ENCODE measurements around the gene PMS2. TPM values are rescaled to one million over a fixed set of nuclear protein-coding genes. Genes with fewer than 3 reads are reported as not detected.

PMS2 gene, protein sequence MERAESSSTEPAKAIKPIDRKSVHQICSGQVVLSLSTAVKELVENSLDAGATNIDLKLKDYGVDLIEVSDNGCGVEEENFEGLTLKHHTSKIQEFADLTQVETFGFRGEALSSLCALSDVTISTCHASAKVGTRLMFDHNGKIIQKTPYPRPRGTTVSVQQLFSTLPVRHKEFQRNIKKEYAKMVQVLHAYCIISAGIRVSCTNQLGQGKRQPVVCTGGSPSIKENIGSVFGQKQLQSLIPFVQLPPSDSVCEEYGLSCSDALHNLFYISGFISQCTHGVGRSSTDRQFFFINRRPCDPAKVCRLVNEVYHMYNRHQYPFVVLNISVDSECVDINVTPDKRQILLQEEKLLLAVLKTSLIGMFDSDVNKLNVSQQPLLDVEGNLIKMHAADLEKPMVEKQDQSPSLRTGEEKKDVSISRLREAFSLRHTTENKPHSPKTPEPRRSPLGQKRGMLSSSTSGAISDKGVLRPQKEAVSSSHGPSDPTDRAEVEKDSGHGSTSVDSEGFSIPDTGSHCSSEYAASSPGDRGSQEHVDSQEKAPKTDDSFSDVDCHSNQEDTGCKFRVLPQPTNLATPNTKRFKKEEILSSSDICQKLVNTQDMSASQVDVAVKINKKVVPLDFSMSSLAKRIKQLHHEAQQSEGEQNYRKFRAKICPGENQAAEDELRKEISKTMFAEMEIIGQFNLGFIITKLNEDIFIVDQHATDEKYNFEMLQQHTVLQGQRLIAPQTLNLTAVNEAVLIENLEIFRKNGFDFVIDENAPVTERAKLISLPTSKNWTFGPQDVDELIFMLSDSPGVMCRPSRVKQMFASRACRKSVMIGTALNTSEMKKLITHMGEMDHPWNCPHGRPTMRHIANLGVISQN
- polyA plus RNA-seq (2011; rRNA removed) (16.3 and 19.9 TPM in 2 replicates), polyA plus RNA-seq (2017; fragmentation: RNase III; extraction: RNeasy Plus Mini Kit Qiagen cat#74134 plus additional on column Dnase treatment) (14.5 to 14.7 TPM (median 14.7 TPM) in 3 replicates), polyA minus RNA-seq (2011; rRNA and poly(A)+ RNA removed) (14.2 and 16.5 TPM in 2 replicates)
- 5.9 and 6.0 TPM in 2 replicates for polyA plus RNA-seq (2012; cell fraction: cytosol; rRNA removed)
- 4.5 and 6.6 TPM in 2 replicates for polyA plus RNA-seq (2012; cell fraction: nucleus; rRNA removed)

DNA sequence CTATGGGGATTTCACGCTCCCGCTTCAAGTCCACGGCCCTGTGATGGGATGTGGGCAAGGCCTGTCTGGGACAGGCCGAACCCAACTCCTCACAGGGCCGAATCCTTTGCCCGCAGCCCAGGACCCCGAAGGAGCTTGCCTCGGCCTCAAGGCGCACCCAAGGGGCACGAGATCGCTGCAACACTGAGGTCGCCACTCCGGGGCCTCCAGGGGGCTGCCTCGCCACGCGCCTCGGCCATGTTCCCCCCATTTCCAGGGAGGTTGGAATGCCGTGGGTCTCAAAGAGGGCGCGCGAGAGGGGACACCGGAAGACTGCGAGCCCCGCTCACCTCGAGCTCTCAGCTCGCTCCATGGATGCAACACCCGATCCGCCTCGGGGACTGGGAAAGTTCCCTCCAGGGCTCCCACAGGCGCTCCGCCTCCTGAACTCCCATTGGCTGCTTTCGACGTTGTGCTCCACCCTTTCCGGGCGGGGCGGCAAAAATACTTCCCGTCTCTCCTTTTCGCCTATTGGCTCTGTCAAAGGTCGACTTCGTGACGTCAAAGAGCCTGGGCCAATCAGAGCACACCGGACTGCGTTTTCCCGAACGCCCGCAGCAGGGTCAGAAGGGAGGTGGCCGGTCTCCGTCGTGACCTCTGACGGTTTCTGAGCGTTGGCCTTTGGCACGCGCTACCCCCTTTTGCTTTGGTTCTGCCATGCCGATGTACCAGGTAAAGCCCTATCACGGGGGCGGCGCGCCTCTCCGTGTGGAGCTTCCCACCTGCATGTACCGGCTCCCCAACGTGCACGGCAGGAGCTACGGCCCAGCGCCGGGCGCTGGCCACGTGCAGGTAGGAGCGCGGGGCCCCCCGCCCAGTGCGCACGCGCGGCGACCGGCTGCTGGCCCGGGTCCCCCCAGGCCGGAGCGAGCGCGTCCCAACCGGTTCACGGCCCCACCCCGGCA lies at the start of gene PMS2, which contains the start of gene AIMP2:
TSS of gene PMS2 (minus strand) at position 382 of the 944 bp plus-strand sequence. CDS start at position 352, 30 bp downstream.
TSS of gene AIMP2 (plus strand) at position 605 of the 944 bp plus-strand sequence. CDS start at position 697, 92 bp downstream.
- peak within 1 kb of the TSS; percentile 95 for H3K4me2 ChIP-seq
- 1% methylated on average over 38 of the region's 84 CpGs for WGBS (ENCODE audit: missing lambda C conversion rate)
- H3K27ac ChIP-seq: peak within 1 kb of the TSS; percentile 86 to 95
- FAIRE-seq (no peak), DNase-seq (ENCODE audit: low read depth in 1 of 2, low spot score in 1 of 2) (peak; percentile 96 to 99), ATAC-seq (peak; percentile 97 to 99)
- peak within 1 kb of the TSS; percentile 71 for H3K4me3 ChIP-seq
- H3K4me1 ChIP-seq: peaks cover 32% of the 10 kb centered on the region; the same call in 2 of the 3 replicates
- CTCF ChIA-PET: interaction anchor here (0.7 to 2.4 kb wide), 6 partner anchors 10 to 272 kb away, joined by 3 to 18 read pairs (median 4); no protein-coding TSS in a partner anchor
- no peaks in the 10 kb centered on the region for H3K9me3 ChIP-seq
- POLR2A ChIA-PET: interaction anchor here (0.5 to 2.8 kb wide), 9 partner anchors 10 to 439 kb away, joined by 3 to 24 read pairs (median 4); partner anchors contain the start of gene DAGLB
- TF ChIP-seq TFCP2L1 (CRISPR knock-in tag; IDR thresholded peaks at IDR 0.05): peak; percentile 93
- no peak for TF ChIP-seq EHMT2 (IDR thresholded peaks at IDR 0.05; ENCODE audit: low read depth)
- TF ChIP-seq ZC3H11A (IDR thresholded peaks at IDR 0.05): no peak
- TF ChIP-seq NFE2L2 (conservative IDR thresholded peaks at IDR 0.05; ENCODE audit: low read length): no peak
- TF ChIP-seq, protein P1, sequence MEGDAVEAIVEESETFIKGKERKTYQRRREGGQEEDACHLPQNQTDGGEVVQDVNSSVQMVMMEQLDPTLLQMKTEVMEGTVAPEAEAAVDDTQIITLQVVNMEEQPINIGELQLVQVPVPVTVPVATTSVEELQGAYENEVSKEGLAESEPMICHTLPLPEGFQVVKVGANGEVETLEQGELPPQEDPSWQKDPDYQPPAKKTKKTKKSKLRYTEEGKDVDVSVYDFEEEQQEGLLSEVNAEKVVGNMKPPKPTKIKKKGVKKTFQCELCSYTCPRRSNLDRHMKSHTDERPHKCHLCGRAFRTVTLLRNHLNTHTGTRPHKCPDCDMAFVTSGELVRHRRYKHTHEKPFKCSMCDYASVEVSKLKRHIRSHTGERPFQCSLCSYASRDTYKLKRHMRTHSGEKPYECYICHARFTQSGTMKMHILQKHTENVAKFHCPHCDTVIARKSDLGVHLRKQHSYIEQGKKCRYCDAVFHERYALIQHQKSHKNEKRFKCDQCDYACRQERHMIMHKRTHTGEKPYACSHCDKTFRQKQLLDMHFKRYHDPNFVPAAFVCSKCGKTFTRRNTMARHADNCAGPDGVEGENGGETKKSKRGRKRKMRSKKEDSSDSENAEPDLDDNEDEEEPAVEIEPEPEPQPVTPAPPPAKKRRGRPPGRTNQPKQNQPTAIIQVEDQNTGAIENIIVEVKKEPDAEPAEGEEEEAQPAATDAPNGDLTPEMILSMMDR (IDR thresholded peaks at IDR 0.05): no peak; the same call in 2 of the 3 replicates
- TF ChIP-seq POLR2AphosphoS2 (conservative IDR thresholded peaks at IDR 0.05; ENCODE audit: low read length): no peak
- 0 out of 2 replicates have a peak, but pooled peaks have one; percentile 55 for TF ChIP-seq TP53 (CRISPR knock-in tag; IDR thresholded peaks at IDR 0.05)
- TF ChIP-seq NPAS2 (CRISPR knock-in tag; IDR thresholded peaks at IDR 0.05; ENCODE audit: borderline replicate concordance): peak; percentile 48; the same call in 1 of the 2 replicates
- TF ChIP-seq RARB (CRISPR knock-in tag; IDR thresholded peaks at IDR 0.05): 0 out of 2 replicates have a peak, but pooled peaks have one; percentile 40
- TF ChIP-seq HOXB13 (CRISPR knock-in tag; IDR thresholded peaks at IDR 0.05; ENCODE audit: low read depth): peak; percentile 94
- TF ChIP-seq RAD21 (conservative IDR thresholded peaks at IDR 0.05 in 1 of 2, IDR thresholded peaks at IDR 0.05 in 1 of 2): no peak; a peak in 1 of 5 replicates
- TF ChIP-seq, protein P2, sequence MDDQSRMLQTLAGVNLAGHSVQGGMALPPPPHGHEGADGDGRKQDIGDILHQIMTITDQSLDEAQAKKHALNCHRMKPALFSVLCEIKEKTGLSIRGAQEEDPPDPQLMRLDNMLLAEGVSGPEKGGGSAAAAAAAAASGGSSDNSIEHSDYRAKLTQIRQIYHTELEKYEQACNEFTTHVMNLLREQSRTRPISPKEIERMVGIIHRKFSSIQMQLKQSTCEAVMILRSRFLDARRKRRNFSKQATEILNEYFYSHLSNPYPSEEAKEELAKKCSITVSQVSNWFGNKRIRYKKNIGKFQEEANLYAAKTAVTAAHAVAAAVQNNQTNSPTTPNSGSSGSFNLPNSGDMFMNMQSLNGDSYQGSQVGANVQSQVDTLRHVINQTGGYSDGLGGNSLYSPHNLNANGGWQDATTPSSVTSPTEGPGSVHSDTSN (IDR thresholded peaks at IDR 0.05): no peak
- no peak for TF ChIP-seq CHD2 (IDR thresholded peaks at IDR 0.05; ENCODE audit: low read length, partially characterized antibody)
- 0 out of 2 replicates have a peak, but pooled peaks have one; percentile 65 for TF ChIP-seq FOXS1 (CRISPR knock-in tag; IDR thresholded peaks at IDR 0.05)
- no peak for TF ChIP-seq CBX2 (IDR thresholded peaks at IDR 0.05; ENCODE audit: borderline replicate concordance, low read depth)
- no peak for TF ChIP-seq HEYL (CRISPR knock-in tag; IDR thresholded peaks at IDR 0.05)
- no peak for TF ChIP-seq ZSCAN20 (CRISPR knock-in tag; IDR thresholded peaks at IDR 0.05)
- TF ChIP-seq, protein P3, sequence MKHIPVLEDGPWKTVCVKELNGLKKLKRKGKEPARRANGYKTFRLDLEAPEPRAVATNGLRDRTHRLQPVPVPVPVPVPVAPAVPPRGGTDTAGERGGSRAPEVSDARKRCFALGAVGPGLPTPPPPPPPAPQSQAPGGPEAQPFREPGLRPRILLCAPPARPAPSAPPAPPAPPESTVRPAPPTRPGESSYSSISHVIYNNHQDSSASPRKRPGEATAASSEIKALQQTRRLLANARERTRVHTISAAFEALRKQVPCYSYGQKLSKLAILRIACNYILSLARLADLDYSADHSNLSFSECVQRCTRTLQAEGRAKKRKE (CRISPR knock-in tag; IDR thresholded peaks at IDR 0.05; ENCODE audit: low read depth): peak; percentile 95
- TF ChIP-seq, protein P4, sequence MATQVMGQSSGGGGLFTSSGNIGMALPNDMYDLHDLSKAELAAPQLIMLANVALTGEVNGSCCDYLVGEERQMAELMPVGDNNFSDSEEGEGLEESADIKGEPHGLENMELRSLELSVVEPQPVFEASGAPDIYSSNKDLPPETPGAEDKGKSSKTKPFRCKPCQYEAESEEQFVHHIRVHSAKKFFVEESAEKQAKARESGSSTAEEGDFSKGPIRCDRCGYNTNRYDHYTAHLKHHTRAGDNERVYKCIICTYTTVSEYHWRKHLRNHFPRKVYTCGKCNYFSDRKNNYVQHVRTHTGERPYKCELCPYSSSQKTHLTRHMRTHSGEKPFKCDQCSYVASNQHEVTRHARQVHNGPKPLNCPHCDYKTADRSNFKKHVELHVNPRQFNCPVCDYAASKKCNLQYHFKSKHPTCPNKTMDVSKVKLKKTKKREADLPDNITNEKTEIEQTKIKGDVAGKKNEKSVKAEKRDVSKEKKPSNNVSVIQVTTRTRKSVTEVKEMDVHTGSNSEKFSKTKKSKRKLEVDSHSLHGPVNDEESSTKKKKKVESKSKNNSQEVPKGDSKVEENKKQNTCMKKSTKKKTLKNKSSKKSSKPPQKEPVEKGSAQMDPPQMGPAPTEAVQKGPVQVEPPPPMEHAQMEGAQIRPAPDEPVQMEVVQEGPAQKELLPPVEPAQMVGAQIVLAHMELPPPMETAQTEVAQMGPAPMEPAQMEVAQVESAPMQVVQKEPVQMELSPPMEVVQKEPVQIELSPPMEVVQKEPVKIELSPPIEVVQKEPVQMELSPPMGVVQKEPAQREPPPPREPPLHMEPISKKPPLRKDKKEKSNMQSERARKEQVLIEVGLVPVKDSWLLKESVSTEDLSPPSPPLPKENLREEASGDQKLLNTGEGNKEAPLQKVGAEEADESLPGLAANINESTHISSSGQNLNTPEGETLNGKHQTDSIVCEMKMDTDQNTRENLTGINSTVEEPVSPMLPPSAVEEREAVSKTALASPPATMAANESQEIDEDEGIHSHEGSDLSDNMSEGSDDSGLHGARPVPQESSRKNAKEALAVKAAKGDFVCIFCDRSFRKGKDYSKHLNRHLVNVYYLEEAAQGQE (IDR thresholded peaks at IDR 0.05): no peak
- TF ChIP-seq NR3C1 (IDR thresholded peaks at IDR 0.05): no peak
- no peak for TF ChIP-seq KDM5A (IDR thresholded peaks at IDR 0.05)
- no peak for TF ChIP-seq ZNF302 (CRISPR knock-in tag; IDR thresholded peaks at IDR 0.05)
- peak; percentile 20; the same call in 1 of the 3 replicates for TF ChIP-seq SMC3 (IDR thresholded peaks at IDR 0.05)
- no peak for TF ChIP-seq CBX8 (IDR thresholded peaks at IDR 0.05)
- no peak for TF ChIP-seq FOSB (CRISPR knock-in tag; IDR thresholded peaks at IDR 0.05)

All from A549 (cell line).